ENCODE measurements around the gene CRIP2. TPM values are rescaled to one million over a fixed set of nuclear protein-coding genes. Genes with fewer than 3 reads are reported as not detected.

Gene CRIP2
- total and polyA plus RNA-seq, 2 experiments from 2014 or later: 3.4 to 9.6 TPM

- Histone ChIP-seq H3K4me3 (no peak overlapping the region), H3K36me3 (ENCODE audit: insufficient read depth) (no peaks in the 10 kb centered on the region), H3K27me3 (ENCODE audit: insufficient read depth) (no peaks in the 10 kb centered on the region), H4K20me1 (replicated peaks; ENCODE audit: insufficient read depth) (no peaks in the 10 kb centered on the region), H3K4me1 (ENCODE audit: insufficient read depth) (no peaks in the 10 kb centered on the region), H3K27ac (ENCODE audit: low read depth) (no peak overlapping the region), H3K4me2 (no peak overlapping the region), H2AFZ (no peak overlapping the region), H3K79me2 (replicated peaks; ENCODE audit: insufficient read depth) (no peaks in the 10 kb centered on the region), H3K9me2 (ENCODE audit: insufficient read depth) (no peaks in the 10 kb centered on the region), H3F3A (replicated peaks; ENCODE audit: low read depth) (no peaks in the 10 kb centered on the region)
- no peaks in the 10 kb centered on the region; the same call in 2 of the 3 replicates for H3K9me3 Mint-ChIP-seq
- no peak overlapping the region for H3K27ac Mint-ChIP-seq
- ATAC-seq: no peak
- H3K27me3 Mint-ChIP-seq (ENCODE audit: insufficient read depth, low read depth, poor library complexity): peaks cover 2% of the 10 kb centered on the region
- H3K4me1 Mint-ChIP-seq: 0 out of 3 replicates have a peak, but pooled peaks cover 2% of the 10 kb centered on the region
- TF ChIP-seq POLR2AphosphoS5 (IDR thresholded peaks at IDR 0.05; ENCODE audit: low read depth) (no peak), ZNF114 (CRISPR knock-in tag; IDR thresholded peaks at IDR 0.05) (no peak), ETS1 (IDR thresholded peaks at IDR 0.05) (no peak), EZH2phosphoT487 (IDR thresholded peaks at IDR 0.05; ENCODE audit: unreplicated experiment) (no peak), REST (IDR thresholded peaks at IDR 0.05; ENCODE audit: unreplicated experiment) (no peak)
- DNase-seq (ENCODE audit: low spot score): no peak
- H3K4me3 Mint-ChIP-seq: no peak overlapping the region
- no peaks in the 10 kb centered on the region for H3K36me3 Mint-ChIP-seq (ENCODE audit: low read depth)
These were observed 28.1 kb downstream of the CRIP2 start for GRCh38 chr14:105502446-105503295.

GRCh38 chr14:105503296-105503640, 28.6 kb downstream of the CRIP2 start:
- no peak overlapping the region for H3K4me3 ChIP-seq
- H3K27me3 ChIP-seq (ENCODE audit: insufficient read depth): no peaks in the 10 kb centered on the region
- Mint-ChIP-seq H3K4me1 (0 out of 3 replicates have a peak, but pooled peaks cover 2% of the 10 kb centered on the region), H3K4me3 (no peak overlapping the region), H3K9me3 (no peaks in the 10 kb centered on the region; the same call in 2 of the 3 replicates), H3K27ac (no peak overlapping the region), H3K27me3 (ENCODE audit: insufficient read depth, low read depth, poor library complexity) (peaks cover 2% of the 10 kb centered on the region), H3K36me3 (ENCODE audit: low read depth) (no peaks in the 10 kb centered on the region)
- H4K20me1 ChIP-seq (replicated peaks; ENCODE audit: insufficient read depth): no peaks in the 10 kb centered on the region
- H3K27ac ChIP-seq (ENCODE audit: low read depth): no peak overlapping the region
- H3K4me2 ChIP-seq: no peak overlapping the region
- ATAC-seq (no peak), DNase-seq (ENCODE audit: low spot score) (no peak)
- H3K79me2 ChIP-seq (replicated peaks; ENCODE audit: insufficient read depth): no peaks in the 10 kb centered on the region
- H2AFZ ChIP-seq: no peak overlapping the region
- no peaks in the 10 kb centered on the region for H3K36me3 ChIP-seq (ENCODE audit: insufficient read depth)
- no peaks in the 10 kb centered on the region for H3F3A ChIP-seq (replicated peaks; ENCODE audit: low read depth)
- H3K9me2 ChIP-seq (ENCODE audit: insufficient read depth): no peaks in the 10 kb centered on the region
- no peaks in the 10 kb centered on the region for H3K4me1 ChIP-seq (ENCODE audit: insufficient read depth)
- no peak for TF ChIP-seq NANOG (IDR thresholded peaks at IDR 0.05; ENCODE audit: borderline replicate concordance)
- no peak for TF ChIP-seq STAT1 (IDR thresholded peaks at IDR 0.05; ENCODE audit: unreplicated experiment)
- no peak for TF ChIP-seq ZNF462 (CRISPR knock-in tag; IDR thresholded peaks at IDR 0.05)

Measured in GM23338 (cell line).